PC-3 (cell line): Measurements from ENCODE around the gene ALDH6A1. TPM values are rescaled to one million over a fixed set of nuclear protein-coding genes. Genes with fewer than 3 reads are reported as not detected.

Experiments
- ATAC-seq: fragments of 200-7000 bp; cut with Tn5 transposase; 2 replicates; pipeline ENCODE4 v1.9.1; 2020; ENCODE audit warnings: mild to moderate bottlenecking, moderate library complexity
- BruUV-seq: library from RNA; stranded (reverse); fragments of 400-500 nt; replicated peaks from 2 replicates; lab custom pipeline; 2021; lab: Mats Ljungman, UMichigan
- CTCF ChIA-PET: fragments of 300-600 bp; sonication (Branson Sonifier 250); formaldehyde crosslinking; loops from one replicate; lab custom pipeline; 2022; ENCODE audit warnings: antibody characterized with exemption; lab: Charles Lee
- POLR2A ChIA-PET: fragments of 300-600 bp; sonication (Branson Sonifier 250); formaldehyde crosslinking; loops from one replicate; lab custom pipeline; 2022; ENCODE audit warnings: antibody characterized with exemption; ENCODE audit not compliant: unreplicated experiment; lab: Charles Lee
- DNase-seq: peaks from one replicate; pipeline ENCODE4 v3.0.0-alpha.2; 2015
- H2AFZ ChIP-seq: fragments of 300-600 bp; sonication (generic); 2 replicates; pipeline ENCODE4 v1.6.0; 2016; ENCODE audit warnings: antibody characterized with exemption, low read length
- H3F3A ChIP-seq: fragments of 300-600 bp; sonication (generic); one replicate; pipeline ENCODE4 v1.6.0; 2017; ENCODE audit warnings: antibody characterized with exemption, low read length, control low read depth, mild to moderate bottlenecking; ENCODE audit not compliant: unreplicated experiment
- H3K27ac ChIP-seq: fragments of 300-600 bp; sonication (generic); 2 replicates; pipeline ENCODE4 v1.5.1; 2016; ENCODE audit warnings: mild to moderate bottlenecking, low read length
- H3K27me3 ChIP-seq: fragments of 300-600 bp; sonication (generic); 2 replicates; pipeline ENCODE4 v1.6.1; 2016; ENCODE audit warnings: low read length, mixed read lengths
- H3K36me3 ChIP-seq: fragments of 300-600 bp; sonication (generic); 2 replicates; pipeline ENCODE4 v1.6.1; 2016; ENCODE audit warnings: low read depth, mixed run types, low read length, mixed read lengths
- H3K4me1 ChIP-seq: fragments of 300-600 bp; sonication (generic); 2 replicates; pipeline ENCODE4 v1.5.1; 2016; ENCODE audit warnings: low read length; ENCODE audit not compliant: insufficient read depth
- H3K4me2 ChIP-seq: fragments of 300-600 bp; sonication (generic); 2 replicates; pipeline ENCODE4 v1.6.0; 2016; ENCODE audit warnings: low read length
- H3K4me3 ChIP-seq: fragments of 300-600 bp; sonication (generic); 2 replicates; pipeline ENCODE4 v1.5.1; 2016; ENCODE audit warnings: mild to moderate bottlenecking, low read length, mixed read lengths
- H3K79me2 ChIP-seq: fragments of 300-600 bp; sonication (generic); 2 replicates; pipeline ENCODE4 v1.6.1; 2017; ENCODE audit warnings: low read length, mixed read lengths
- H3K9ac ChIP-seq: fragments of 300-600 bp; sonication (generic); 2 replicates; pipeline ENCODE4 v1.6.0; 2016; ENCODE audit warnings: mild to moderate bottlenecking, low read length
- H3K9me2 ChIP-seq: fragments of 300-600 bp; sonication (generic); replicated peaks from 2 replicates; pipeline ENCODE4 v1.6.1; 2016; ENCODE audit warnings: mixed run types, low read length, mixed read lengths
- H3K9me3 ChIP-seq: fragments of 300-600 bp; sonication (generic); 2 replicates; pipeline ENCODE4 v1.6.1; 2016; ENCODE audit warnings: low read length, mixed read lengths
- H4K20me1 ChIP-seq: fragments of 300-600 bp; sonication (generic); 2 replicates; pipeline ENCODE4 v1.6.1; 2016; ENCODE audit warnings: low read length, mixed read lengths
- CTCF ChIP-seq: fragments of 300-600 bp; sonication (generic); conservative IDR thresholded peaks from 2 replicates; pipeline ENCODE4 v1.5.1; 2017; ENCODE audit warnings: antibody characterized with exemption, low read depth, mild to moderate bottlenecking, low read length
- EZH2 ChIP-seq: fragments of 300-600 bp; sonication (generic); IDR thresholded peaks from one replicate; pipeline ENCODE4 v1.6.1; 2017; ENCODE audit warnings: antibody characterized with exemption, mild to moderate bottlenecking, low read length; ENCODE audit not compliant: unreplicated experiment
- EZH2phosphoT487 ChIP-seq: fragments of 300-600 bp; sonication (generic); IDR thresholded peaks from 2 replicates; pipeline ENCODE4 v1.6.1; 2018; ENCODE audit warnings: mild to moderate bottlenecking, antibody characterized with exemption, low read length, borderline replicate concordance
- intact Hi-C: fragments of 100-400 bp; cut with micrococcal nuclease; formaldehyde crosslinking; loops from 2 replicates; pipeline ENCODE4 v1.9.0; 2023
- total RNA-seq: library from RNA; depleted of rRNA; stranded (reverse); fragments of >200 nt; gene quantifications from 2 replicates; pipeline ENCODE4 v1.2.3, GENCODE V29; 2014

Gene ALDH6A1
- total RNA-seq, 1 experiment from 2014 or later: 5.4 TPM

- no peak overlapping the region for H3K9ac ChIP-seq
- H3K9me3 ChIP-seq: no peaks in the 10 kb centered on the region
- BruUV-seq: no TSS peak
- H3K4me2 ChIP-seq: no peak overlapping the region
- H2AFZ ChIP-seq: no peak overlapping the region
- no peaks in the 10 kb centered on the region for H3K36me3 ChIP-seq
- H3K9me2 ChIP-seq: no peaks in the 10 kb centered on the region
- H3K79me2 ChIP-seq: no peaks in the 10 kb centered on the region
- H3K4me3 ChIP-seq: no peak overlapping the region
- ATAC-seq (no peak), DNase-seq (no peak)
- H4K20me1 ChIP-seq: no peaks in the 10 kb centered on the region
- H3K4me1 ChIP-seq: peaks cover 9% of the 10 kb centered on the region; the same call in 1 of the 2 replicates
- ChIA-PET CTCF (no interaction called here), POLR2A (no interaction called here)
- no peaks in the 10 kb centered on the region for H3F3A ChIP-seq
- no peak overlapping the region for H3K27ac ChIP-seq
- no peaks in the 10 kb centered on the region for H3K27me3 ChIP-seq
- intact Hi-C loops: no loop called here
- no peak for TF ChIP-seq CTCF
- no peak for TF ChIP-seq EZH2
- no peak for TF ChIP-seq EZH2phosphoT487
Observed at GRCh38 chr14:74049876-74050495, 34.3 kb downstream of the ALDH6A1 start.

GRCh38 chr14:74048281-74048680, 36.0 kb downstream of the ALDH6A1 start:
- no peaks in the 10 kb centered on the region for H3F3A ChIP-seq
- ATAC-seq (peak; percentile 99), DNase-seq (peak; percentile 78)
- H3K36me3 ChIP-seq: no peaks in the 10 kb centered on the region
- BruUV-seq: no TSS peak
- no peak overlapping the region; the same call in 1 of the 2 replicates for H2AFZ ChIP-seq
- ChIA-PET CTCF (no interaction called here), POLR2A (no interaction called here)
- H3K79me2 ChIP-seq: no peaks in the 10 kb centered on the region
- H3K27ac ChIP-seq: 0 out of 2 replicates have a peak overlapping the region, but pooled peaks have one; percentile 1
- H3K4me3 ChIP-seq: no peak overlapping the region
- no peaks in the 10 kb centered on the region for H3K9me2 ChIP-seq
- TF ChIP-seq EZH2phosphoT487 (no peak), CTCF (peak; percentile 63), EZH2 (no peak)
- H3K9ac ChIP-seq: no peak overlapping the region
- no peaks in the 10 kb centered on the region for H3K27me3 ChIP-seq
- no peaks in the 10 kb centered on the region for H3K9me3 ChIP-seq
- H3K4me1 ChIP-seq: peaks cover 9% of the 10 kb centered on the region; the same call in 1 of the 2 replicates
- intact Hi-C loops: no loop called here
- H3K4me2 ChIP-seq: 0 out of 2 replicates have a peak overlapping the region, but pooled peaks have one; percentile 24
- H4K20me1 ChIP-seq: no peaks in the 10 kb centered on the region

- H2AFZ ChIP-seq: no peak overlapping the region
- intact Hi-C loops: no loop called here
- ChIA-PET POLR2A (no interaction called here), CTCF (interaction anchor here (0.6 kb wide), 1 partner anchor 317 kb away, joined by 3 read pairs; no protein-coding TSS in a partner anchor)
- no peak overlapping the region for H3K4me2 ChIP-seq
- H3K4me1 ChIP-seq: peaks cover 9% of the 10 kb centered on the region; the same call in 1 of the 2 replicates
- no TSS peak for BruUV-seq
- no peak overlapping the region for H3K9ac ChIP-seq
- H4K20me1 ChIP-seq: no peaks in the 10 kb centered on the region
- no peaks in the 10 kb centered on the region for H3F3A ChIP-seq
- no peaks in the 10 kb centered on the region for H3K36me3 ChIP-seq
- H3K9me3 ChIP-seq: no peaks in the 10 kb centered on the region
- H3K27me3 ChIP-seq: no peaks in the 10 kb centered on the region
- TF ChIP-seq CTCF: no peak
- no peak for TF ChIP-seq EZH2
- TF ChIP-seq EZH2phosphoT487: no peak
- no peak overlapping the region for H3K27ac ChIP-seq
- no peak for DNase-seq
- no peaks in the 10 kb centered on the region for H3K9me2 ChIP-seq
- no peaks in the 10 kb centered on the region for H3K79me2 ChIP-seq
- no peak overlapping the region for H3K4me3 ChIP-seq
- no peak for ATAC-seq
Observed at GRCh38 chr14:74045522-74045921, 38.7 kb downstream of the ALDH6A1 start.
